ENCODE data around the gene KCTD13.
"Not testable (repeated sequence)": the region's sequence is repeated elsewhere in the genome, so short reads cannot be mapped to it uniquely, and the experiment has no call there.

The KCTD13 gene

DNA sequence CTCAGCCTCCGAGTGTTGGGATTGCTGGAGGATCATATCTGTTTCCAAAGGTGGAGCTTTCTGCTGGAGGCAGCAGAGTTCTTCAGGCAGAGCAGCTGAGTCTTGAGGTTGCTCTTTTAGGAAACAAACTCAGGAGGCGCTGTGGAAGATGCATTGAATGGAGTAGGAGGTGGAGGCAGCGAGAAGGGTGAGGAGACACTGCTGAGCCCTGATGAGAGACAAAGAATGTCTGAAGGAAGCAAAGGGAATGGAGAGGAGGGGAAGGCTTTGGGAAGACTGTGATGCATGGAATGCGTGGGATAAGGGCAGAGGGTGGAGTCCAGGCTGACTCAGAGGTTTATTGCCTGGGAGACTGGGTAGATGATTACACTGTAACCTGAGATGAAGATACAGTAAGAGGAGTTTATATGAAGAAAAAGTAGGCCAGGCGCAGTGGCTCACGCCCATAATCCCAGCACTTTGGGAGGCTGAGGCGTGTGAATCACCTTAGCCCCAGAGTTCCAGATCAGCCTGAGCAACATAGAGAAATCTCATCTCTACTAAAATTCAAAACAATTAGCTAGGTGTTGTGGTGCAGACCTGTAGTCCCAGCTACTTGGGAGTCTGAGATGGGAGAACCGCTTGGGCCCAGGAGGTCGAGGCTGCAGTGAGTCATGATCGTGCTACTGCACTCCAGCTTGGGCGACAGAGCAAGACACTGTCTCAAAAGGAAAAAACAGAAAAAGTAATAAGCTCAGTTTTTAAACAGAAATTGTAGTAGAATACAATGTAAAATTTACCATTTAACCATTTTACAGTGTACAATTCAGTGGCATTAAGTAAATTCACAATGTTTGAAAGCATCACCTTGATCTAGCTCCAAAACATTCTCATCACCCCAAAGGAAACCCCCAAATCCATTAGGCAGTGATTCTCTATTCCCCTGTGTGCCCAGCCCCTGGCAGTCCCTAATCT lies 18.1 kb upstream of the KCTD13 start:
- H3K27me3 ChIP-seq (ENCODE audit: insufficient read depth, low read length): no peaks in the 10 kb centered on the region
- peak overlapping the region; percentile 75 for H2AFZ ChIP-seq (ENCODE audit: low read length, unreplicated experiment)
- H3K27ac ChIP-seq (ENCODE audit: low read depth, low read length): peak overlapping the region; percentile 97
- H3K79me2 ChIP-seq (ENCODE audit: control insufficient read depth, insufficient read depth, low read length, unreplicated experiment): no peaks in the 10 kb centered on the region
- H3K4me3 ChIP-seq (ENCODE audit: low read depth, low read length): peak overlapping the region; percentile 35; the same call in 1 of the 2 replicates
- H3K4me1 ChIP-seq (ENCODE audit: control insufficient read depth, insufficient read depth, low read length, unreplicated experiment): peaks cover 17% of the 10 kb centered on the region
- no peaks in the 10 kb centered on the region for H3K36me3 ChIP-seq (ENCODE audit: insufficient read depth, low read length)

DNA sequence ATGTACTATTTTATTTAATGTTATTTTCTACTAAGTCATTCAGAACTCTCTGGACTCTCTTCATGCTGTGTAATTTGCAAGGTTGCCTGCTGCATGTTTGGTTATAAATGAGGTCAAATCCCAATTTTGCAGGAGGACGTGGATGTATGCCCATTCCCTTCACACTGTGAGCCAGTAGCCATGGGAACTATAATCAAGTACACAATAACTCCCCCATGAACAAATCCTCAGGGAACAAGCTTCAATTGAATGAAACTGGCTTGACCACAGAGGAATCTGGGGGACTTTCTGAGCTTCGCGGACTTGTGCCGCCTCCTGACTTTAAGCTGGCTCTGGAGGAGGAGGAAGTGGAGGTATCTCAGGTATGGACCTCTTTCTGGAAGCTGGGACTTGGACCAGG lies 14.6 kb upstream of the KCTD13 start:
- no peak overlapping the region for H3K27ac ChIP-seq (ENCODE audit: low read depth, low read length)
- H3K4me1 ChIP-seq (ENCODE audit: control insufficient read depth, insufficient read depth, low read length, unreplicated experiment): peaks cover 17% of the 10 kb centered on the region
- H3K36me3 ChIP-seq (ENCODE audit: insufficient read depth, low read length): no peaks in the 10 kb centered on the region
- no peak overlapping the region for H2AFZ ChIP-seq (ENCODE audit: low read length, unreplicated experiment)
- no peaks in the 10 kb centered on the region for H3K79me2 ChIP-seq (ENCODE audit: control insufficient read depth, insufficient read depth, low read length, unreplicated experiment)
- H3K27me3 ChIP-seq (ENCODE audit: insufficient read depth, low read length): no peaks in the 10 kb centered on the region
- H3K4me3 ChIP-seq (ENCODE audit: low read depth, low read length): no peak overlapping the region

DNA sequence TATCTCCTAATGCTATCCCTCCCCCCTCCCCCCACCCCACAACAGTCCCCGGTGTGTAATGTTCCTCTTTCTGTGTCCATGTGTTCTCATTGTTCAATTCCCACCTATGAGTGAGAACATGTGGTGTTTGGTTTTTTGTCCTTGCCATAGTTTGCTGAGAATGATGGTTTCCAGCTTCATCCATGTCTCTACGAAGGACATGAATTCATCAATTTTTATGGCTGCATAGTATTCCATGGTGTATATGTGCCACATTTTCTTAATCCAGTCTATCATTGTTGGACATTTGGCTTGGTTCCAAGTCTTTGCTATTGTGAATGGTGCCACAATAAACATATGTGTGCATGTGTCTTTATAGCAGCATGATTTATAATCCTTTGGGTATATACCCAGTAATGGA lies 5.7 kb upstream of the KCTD13 start:
- not testable (repeated sequence) for H3K27me3 ChIP-seq (ENCODE audit: insufficient read depth, low read length); H3K36me3 ChIP-seq (ENCODE audit: insufficient read depth, low read length); H3K4me3 ChIP-seq (ENCODE audit: low read depth, low read length); H3K4me1 ChIP-seq (ENCODE audit: control insufficient read depth, insufficient read depth, low read length, unreplicated experiment); H2AFZ ChIP-seq (ENCODE audit: low read length, unreplicated experiment); H3K79me2 ChIP-seq (ENCODE audit: control insufficient read depth, insufficient read depth, low read length, unreplicated experiment); H3K27ac ChIP-seq (ENCODE audit: low read depth, low read length)

DNA sequence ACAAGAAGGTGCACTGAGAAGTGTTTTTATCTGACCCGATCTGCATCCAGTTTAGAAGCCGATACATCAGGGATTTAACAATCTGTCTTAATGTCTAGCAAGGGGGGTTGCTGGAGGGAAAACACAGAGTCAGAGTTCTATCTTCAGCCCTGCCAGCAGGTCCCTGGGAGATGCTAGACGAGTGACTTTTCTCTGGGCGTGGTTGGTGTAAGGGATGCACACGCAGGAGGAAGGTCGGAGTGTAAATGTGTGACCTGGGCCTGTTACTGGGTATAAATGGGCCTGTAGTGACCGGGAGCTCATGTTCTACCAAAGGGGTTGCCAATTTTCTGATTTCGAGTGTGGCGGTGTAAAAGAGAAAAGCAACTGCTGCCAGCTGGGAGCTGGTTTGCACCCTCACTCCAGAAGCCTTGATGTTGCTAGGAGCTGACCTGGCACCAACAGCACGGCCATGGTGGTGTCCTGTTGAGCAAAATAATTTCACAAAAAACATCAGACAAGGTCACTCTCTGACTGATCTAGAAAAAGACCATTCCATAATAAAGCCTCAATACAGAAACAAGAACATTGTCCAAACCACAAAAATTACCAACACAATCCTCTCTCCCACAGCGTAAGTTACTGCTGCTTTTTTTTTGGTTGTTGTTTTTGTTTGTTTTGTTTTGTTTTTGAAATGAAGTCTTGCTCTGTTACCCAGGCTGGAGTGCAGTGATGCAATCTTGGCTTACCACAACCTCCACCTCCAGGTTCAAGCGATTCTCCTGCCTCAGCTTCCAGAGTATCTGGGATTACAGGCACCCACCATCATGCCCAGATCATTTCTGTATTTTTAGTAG lies 1.3 kb upstream of the KCTD13 start:
- peaks cover 12% of the 10 kb centered on the region for H3K4me1 ChIP-seq (ENCODE audit: control insufficient read depth, insufficient read depth, low read length, unreplicated experiment)
- peak overlapping the region; percentile 83 for H3K4me3 ChIP-seq (ENCODE audit: low read depth, low read length)
- 0 out of 2 replicates have a peak, but pooled peaks cover under 1% of the 10 kb centered on the region for H3K36me3 ChIP-seq (ENCODE audit: insufficient read depth, low read length)
- no peaks in the 10 kb centered on the region for H3K27me3 ChIP-seq (ENCODE audit: insufficient read depth, low read length)
- H2AFZ ChIP-seq (ENCODE audit: low read length, unreplicated experiment): no peak overlapping the region
- no peak overlapping the region for H3K27ac ChIP-seq (ENCODE audit: low read depth, low read length)
- H3K79me2 ChIP-seq (ENCODE audit: control insufficient read depth, insufficient read depth, low read length, unreplicated experiment): peaks cover 31% of the 10 kb centered on the region

DNA sequence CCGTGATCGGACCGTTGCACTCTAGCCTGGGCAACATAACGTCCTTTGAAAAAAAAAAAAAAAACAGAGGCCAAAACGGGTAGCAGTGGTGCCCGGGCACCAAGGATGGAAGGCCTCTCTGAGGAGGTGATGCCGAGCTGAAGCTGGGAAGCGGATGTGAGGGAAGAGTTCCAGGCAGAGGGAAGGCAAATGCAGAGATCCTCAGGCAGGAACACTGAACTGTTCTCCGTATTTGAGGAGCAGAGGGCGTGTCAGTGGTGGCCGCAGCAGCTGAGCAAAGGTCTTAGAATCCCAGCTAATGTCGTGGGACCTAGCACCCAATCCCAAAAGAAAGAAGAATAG lies 656 bp upstream of the KCTD13 start:
- no peaks in the 10 kb centered on the region for H3K27me3 ChIP-seq (ENCODE audit: insufficient read depth, low read length)
- peak overlapping the region; percentile 58 for H3K27ac ChIP-seq (ENCODE audit: low read depth, low read length)
- peaks cover 32% of the 10 kb centered on the region for H3K79me2 ChIP-seq (ENCODE audit: control insufficient read depth, insufficient read depth, low read length, unreplicated experiment)
- 0 out of 2 replicates have a peak, but pooled peaks cover 3% of the 10 kb centered on the region for H3K36me3 ChIP-seq (ENCODE audit: insufficient read depth, low read length)
- H3K4me3 ChIP-seq (ENCODE audit: low read depth, low read length): peak overlapping the region; percentile 83
- peaks cover 12% of the 10 kb centered on the region for H3K4me1 ChIP-seq (ENCODE audit: control insufficient read depth, insufficient read depth, low read length, unreplicated experiment)
- H2AFZ ChIP-seq (ENCODE audit: low read length, unreplicated experiment): peak overlapping the region; percentile 72

DNA sequence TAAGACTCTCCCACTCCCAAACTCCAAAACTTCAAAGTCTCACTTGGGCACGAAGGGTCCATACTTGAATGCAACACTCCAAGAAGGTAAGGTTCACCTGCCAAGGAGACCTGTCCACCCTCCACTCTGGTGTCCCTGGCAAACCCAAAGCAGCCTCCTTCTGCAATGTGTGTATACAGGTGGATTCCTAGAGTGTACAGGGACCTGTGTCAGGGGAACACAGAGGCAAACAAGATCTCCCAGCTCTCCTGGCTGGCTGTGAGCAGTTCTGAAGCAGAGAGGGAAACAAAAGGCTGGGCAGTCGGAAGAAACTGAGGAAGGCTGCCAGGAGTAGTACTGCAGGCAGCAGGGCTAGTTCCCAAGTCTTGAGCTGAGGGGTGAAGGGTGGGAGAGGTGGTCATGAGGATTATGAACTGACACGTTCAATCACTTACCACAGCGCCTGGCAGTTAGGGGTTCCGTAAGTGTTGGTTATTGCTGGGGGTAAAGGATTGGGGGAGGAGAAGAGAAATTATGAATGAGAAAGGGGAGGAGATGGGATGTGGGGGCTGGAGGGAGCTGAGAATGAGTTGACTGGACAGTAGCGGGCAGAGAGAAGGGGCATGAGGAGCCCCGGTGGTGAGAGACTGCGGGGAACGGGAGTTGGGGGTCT lies 795 bp downstream of the KCTD13 start:
- H3K79me2 ChIP-seq (ENCODE audit: control insufficient read depth, insufficient read depth, low read length, unreplicated experiment): peaks cover 34% of the 10 kb centered on the region
- H3K36me3 ChIP-seq (ENCODE audit: insufficient read depth, low read length): peaks cover 5% of the 10 kb centered on the region; the same call in 1 of the 2 replicates
- H3K4me1 ChIP-seq (ENCODE audit: control insufficient read depth, insufficient read depth, low read length, unreplicated experiment): peaks cover 12% of the 10 kb centered on the region
- H3K27me3 ChIP-seq (ENCODE audit: insufficient read depth, low read length): no peaks in the 10 kb centered on the region
- peak overlapping the region; percentile 36 for H2AFZ ChIP-seq (ENCODE audit: low read length, unreplicated experiment)
- no peak overlapping the region for H3K27ac ChIP-seq (ENCODE audit: low read depth, low read length)
- peak overlapping the region; percentile 83 for H3K4me3 ChIP-seq (ENCODE audit: low read depth, low read length)

DNA sequence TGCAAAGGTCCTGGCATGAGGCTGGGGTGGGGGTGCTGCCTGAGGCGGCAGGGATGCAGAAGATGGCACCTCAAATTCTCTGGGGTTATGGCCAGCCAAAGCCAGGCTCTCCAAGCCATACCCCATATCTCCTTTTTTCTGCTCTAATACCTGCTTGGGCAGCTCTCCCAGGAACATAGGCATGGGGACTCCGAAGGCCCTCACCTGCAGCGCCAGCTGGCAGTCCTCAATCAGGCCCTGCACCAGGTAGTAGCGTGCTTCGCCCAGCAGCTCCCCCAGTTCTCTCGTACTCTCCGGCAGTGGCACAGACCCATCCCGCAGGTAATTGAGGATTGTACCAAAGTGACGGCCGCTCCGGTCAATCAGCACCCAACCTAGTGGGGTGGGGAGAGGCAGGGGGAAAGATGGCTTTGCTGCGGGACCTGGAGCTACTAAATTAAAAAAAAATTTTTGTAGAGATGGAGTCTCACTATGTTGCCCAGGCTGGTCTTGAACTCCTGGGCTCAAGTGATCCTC lies 3.0 kb downstream of the KCTD13 start:
- Histone ChIP-seq H3K36me3 (ENCODE audit: insufficient read depth, low read length) (peaks cover 6% of the 10 kb centered on the region; the same call in 1 of the 2 replicates), H3K27ac (ENCODE audit: low read depth, low read length) (no peak overlapping the region), H3K79me2 (ENCODE audit: control insufficient read depth, insufficient read depth, low read length, unreplicated experiment) (peaks cover 34% of the 10 kb centered on the region), H3K4me3 (ENCODE audit: low read depth, low read length) (no peak overlapping the region), H3K4me1 (ENCODE audit: control insufficient read depth, insufficient read depth, low read length, unreplicated experiment) (peaks cover 12% of the 10 kb centered on the region), H3K27me3 (ENCODE audit: insufficient read depth, low read length) (no peaks in the 10 kb centered on the region), H2AFZ (ENCODE audit: low read length, unreplicated experiment) (no peak overlapping the region)

DNA sequence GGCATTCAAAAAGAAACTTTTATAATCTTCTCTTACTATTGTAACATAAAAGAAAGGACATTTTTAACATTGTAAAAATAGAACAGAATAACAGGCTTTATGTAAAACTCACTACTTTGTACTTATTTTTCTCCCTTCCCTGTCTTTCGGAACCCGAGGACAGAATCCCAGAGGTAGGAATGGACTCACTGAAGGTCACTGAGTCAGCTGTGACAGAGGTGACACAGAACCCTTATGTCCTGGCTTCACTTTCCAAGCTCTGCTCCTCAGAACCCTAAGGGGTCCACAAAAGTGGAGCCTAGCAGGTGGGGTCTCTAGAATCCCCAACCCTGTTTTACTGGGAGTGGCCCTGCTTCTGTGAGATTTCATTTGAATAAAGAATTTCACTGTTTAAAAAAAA lies 3.7 kb downstream of the KCTD13 start:
- Histone ChIP-seq H3K4me1 (ENCODE audit: control insufficient read depth, insufficient read depth, low read length, unreplicated experiment) (peaks cover 8% of the 10 kb centered on the region), H2AFZ (ENCODE audit: low read length, unreplicated experiment) (no peak overlapping the region), H3K27me3 (ENCODE audit: insufficient read depth, low read length) (no peaks in the 10 kb centered on the region), H3K27ac (ENCODE audit: low read depth, low read length) (no peak overlapping the region), H3K79me2 (ENCODE audit: control insufficient read depth, insufficient read depth, low read length, unreplicated experiment) (peaks cover 31% of the 10 kb centered on the region), H3K4me3 (ENCODE audit: low read depth, low read length) (no peak overlapping the region), H3K36me3 (ENCODE audit: insufficient read depth, low read length) (peaks cover 9% of the 10 kb centered on the region; the same call in 1 of the 2 replicates)

DNA sequence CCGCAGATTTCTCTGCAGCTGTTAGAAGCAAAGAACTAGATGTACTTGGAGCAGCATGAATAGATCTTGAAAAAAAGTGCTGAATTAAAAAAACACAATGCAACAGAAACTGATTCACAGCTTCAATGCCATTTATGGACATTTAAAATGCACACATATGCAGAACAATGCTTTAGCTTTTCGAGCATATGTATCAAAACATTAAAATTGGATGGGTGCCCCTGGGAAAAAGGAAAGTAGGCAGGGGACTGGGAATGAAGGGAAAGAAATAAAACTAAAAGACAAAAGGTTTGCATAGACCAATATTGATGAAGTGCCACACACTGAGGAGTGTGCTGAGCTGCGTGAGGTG lies 5.0 kb downstream of the KCTD13 start:
- Histone ChIP-seq H3K4me1 (ENCODE audit: control insufficient read depth, insufficient read depth, low read length, unreplicated experiment) (peaks cover 3% of the 10 kb centered on the region), H3K27ac (ENCODE audit: low read depth, low read length) (no peak overlapping the region), H2AFZ (ENCODE audit: low read length, unreplicated experiment) (no peak overlapping the region), H3K79me2 (ENCODE audit: control insufficient read depth, insufficient read depth, low read length, unreplicated experiment) (peaks cover 23% of the 10 kb centered on the region), H3K36me3 (ENCODE audit: insufficient read depth, low read length) (peaks cover 9% of the 10 kb centered on the region; the same call in 1 of the 2 replicates), H3K4me3 (ENCODE audit: low read depth, low read length) (no peak overlapping the region), H3K27me3 (ENCODE audit: insufficient read depth, low read length) (no peaks in the 10 kb centered on the region)

DNA sequence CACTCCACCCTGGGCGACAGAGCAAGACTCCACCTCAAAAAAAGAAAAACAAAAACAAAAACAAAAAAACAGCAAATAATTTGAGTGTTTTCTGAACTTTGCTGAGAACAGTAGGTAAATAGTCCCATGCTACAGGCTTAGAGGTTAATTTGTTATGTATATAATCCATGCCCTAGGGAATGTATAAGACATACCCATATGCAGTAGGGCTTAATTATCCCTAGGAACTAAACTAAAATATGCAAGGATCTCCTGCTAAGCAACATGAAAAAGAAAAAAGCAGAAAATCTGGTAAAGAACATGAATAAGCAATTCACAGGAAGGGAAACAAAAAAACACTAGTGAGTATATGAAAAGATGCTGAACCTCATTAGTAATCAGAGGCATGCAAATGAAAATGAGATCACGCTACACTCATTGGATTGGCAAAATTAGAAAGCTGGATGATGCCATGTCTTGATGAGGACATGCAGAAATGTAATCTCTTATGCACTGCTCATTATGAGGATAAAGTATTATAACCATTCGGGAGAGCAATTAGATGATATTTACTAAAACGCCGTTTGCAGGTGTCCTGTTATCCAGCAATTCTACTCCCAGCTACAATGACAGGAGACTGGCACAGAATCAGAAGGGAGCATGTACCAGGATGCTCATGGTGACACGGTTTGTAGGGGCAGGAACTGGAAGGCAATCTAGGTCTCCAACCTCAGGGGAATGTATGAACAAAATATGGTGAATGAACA lies 5.6 kb downstream of the KCTD13 start:
- H2AFZ ChIP-seq (ENCODE audit: low read length, unreplicated experiment): no peak overlapping the region
- H3K79me2 ChIP-seq (ENCODE audit: control insufficient read depth, insufficient read depth, low read length, unreplicated experiment): peaks cover 19% of the 10 kb centered on the region
- no peak overlapping the region for H3K27ac ChIP-seq (ENCODE audit: low read depth, low read length)
- no peaks in the 10 kb centered on the region for H3K27me3 ChIP-seq (ENCODE audit: insufficient read depth, low read length)
- peaks cover 9% of the 10 kb centered on the region; the same call in 1 of the 2 replicates for H3K36me3 ChIP-seq (ENCODE audit: insufficient read depth, low read length)
- H3K4me1 ChIP-seq (ENCODE audit: control insufficient read depth, insufficient read depth, low read length, unreplicated experiment): peaks cover 3% of the 10 kb centered on the region
- H3K4me3 ChIP-seq (ENCODE audit: low read depth, low read length): no peak overlapping the region

Data from ACC112 (cell line).